GM06990 (cell line): Measurements from ENCODE around the gene KMO.
A peak's percentile ranks its signal among the peaks of the same experiment; 100 is the strongest.

ENCODE experiments used
- DNase-seq: peaks from one replicate; pipeline ENCODE4 v3.0.0-alpha.2; 2011; ENCODE audit not compliant: insufficient read length; ENCODE audit errors: extremely low read depth
- H3K27me3 ChIP-seq: replicated peaks from 2 replicates; pipeline ENCODE4 v1.6.0; 2011; ENCODE audit warnings: low read length; ENCODE audit not compliant: control insufficient read depth, insufficient read depth
- H3K36me3 ChIP-seq: 2 replicates; pipeline ENCODE4 v1.5.1; 2011; ENCODE audit warnings: low read length; ENCODE audit not compliant: control insufficient read depth, insufficient read depth
- H3K4me3 ChIP-seq: replicated peaks from 2 replicates; pipeline ENCODE4 v1.5.1; 2011; ENCODE audit warnings: low read depth, mild to moderate bottlenecking, control low read depth, low read length
- CTCF ChIP-seq: IDR thresholded peaks from 2 replicates; pipeline ENCODE4 v1.5.1; 2011; ENCODE audit warnings: low read length, control low read depth, mild to moderate bottlenecking, inconsistent platforms; ENCODE audit not compliant: insufficient read depth, poor library complexity, severe bottlenecking

Gene KMO

GRCh38 chr1:241590719-241591118 lies 58.5 kb downstream of the KMO start:
- Histone ChIP-seq H3K4me3 (no peak overlapping the region), H3K27me3 (no peaks in the 10 kb centered on the region), H3K36me3 (peaks cover 2% of the 10 kb centered on the region)
- no peak for TF ChIP-seq CTCF
- DNase-seq: no peak

- DNase-seq: no peak
- no peak for TF ChIP-seq CTCF
- no peak overlapping the region for H3K4me3 ChIP-seq
- H3K36me3 ChIP-seq: peaks cover 2% of the 10 kb centered on the region
- no peaks in the 10 kb centered on the region for H3K27me3 ChIP-seq
Measured at GRCh38 chr1:241591317-241591716, 59.1 kb downstream of the KMO start.

GRCh38 chr1:241591736-241592135 lies 59.6 kb downstream of the KMO start:
- H3K4me3 ChIP-seq: no peak overlapping the region
- peaks cover 2% of the 10 kb centered on the region for H3K36me3 ChIP-seq
- no peak for TF ChIP-seq CTCF
- DNase-seq: no peak
- no peaks in the 10 kb centered on the region for H3K27me3 ChIP-seq

GRCh38 chr1:241592273-241592958 lies 60.2 kb downstream of the KMO start:
- H3K4me3 ChIP-seq: no peak overlapping the region
- DNase-seq: peak; percentile 27
- no peak for TF ChIP-seq CTCF

GRCh38 chr1:241593186-241593585 lies 61.0 kb downstream of the KMO start:
- Histone ChIP-seq H3K36me3 (no peaks in the 10 kb centered on the region; the same call in 1 of the 2 replicates), H3K27me3 (no peaks in the 10 kb centered on the region), H3K4me3 (no peak overlapping the region)
- DNase-seq: no peak
- TF ChIP-seq CTCF: no peak

More at GRCh38 chr1:241592273-241592958, 60.2 kb downstream of the KMO start:
- Histone ChIP-seq H3K27me3 (no peaks in the 10 kb centered on the region), H3K36me3 (no peaks in the 10 kb centered on the region; the same call in 1 of the 2 replicates)
